GM19463 (cell line): ENCODE results near the gene CUTC.
"Not testable (repeated sequence)": the region's sequence is repeated elsewhere in the genome, so short reads cannot be mapped to it uniquely, and the experiment has no call there.

Experiments used
- ATAC-seq: cut with Tn5 transposase; IDR thresholded peaks from one replicate; pipeline ENCODE4 v1.9.1; 2021; ENCODE audit warnings: mild to moderate bottlenecking, moderate library complexity; ENCODE audit not compliant: unreplicated experiment

Gene CUTC

GRCh38 chr10:99742254-99742653 is 10.2 kb downstream of the CUTC start:
- no peak for ATAC-seq

GRCh38 chr10:99742701-99743100 is 10.7 kb downstream of the CUTC start:
- ATAC-seq, result no peak

GRCh38 chr10:99743841-99744240 is 11.8 kb downstream of the CUTC start:
- ATAC-seq, result no peak

GRCh38 chr10:99746166-99746565 is 14.1 kb downstream of the CUTC start:
- ATAC-seq, result not testable (repeated sequence)

- no peak for ATAC-seq
Observed at GRCh38 chr10:99748823-99749451, 16.9 kb downstream of the CUTC start.

- no peak for ATAC-seq
Observed at GRCh38 chr10:99750641-99751040, 18.6 kb downstream of the CUTC start.

- ATAC-seq, result no peak
Observed at GRCh38 chr10:99754670-99755069, 22.6 kb downstream of the CUTC start.

GRCh38 chr10:99756159-99756558 is 24.1 kb downstream of the CUTC start:
- ATAC-seq, result no peak

GRCh38 chr10:99758211-99758891 is 26.3 kb downstream of the CUTC start:
- no peak for ATAC-seq

GRCh38 chr10:99760321-99760720 is 28.3 kb downstream of the CUTC start:
- no peak for ATAC-seq

GRCh38 chr10:99761365-99761764 is 29.3 kb downstream of the CUTC start:
- no peak for ATAC-seq

- no peak for ATAC-seq
Observed at GRCh38 chr10:99765672-99766301, 33.8 kb downstream of the CUTC start.

GRCh38 chr10:99766302-99766681 is 34.3 kb downstream of the CUTC start:
- peak; percentile 79 for ATAC-seq

- no peak for ATAC-seq
Observed at GRCh38 chr10:99767901-99768300, 35.9 kb downstream of the CUTC start.

- ATAC-seq, result no peak
Observed at GRCh38 chr10:99768556-99768955, 36.5 kb downstream of the CUTC start.

- ATAC-seq, result no peak
Observed at GRCh38 chr10:99769706-99770105, 37.7 kb downstream of the CUTC start.

GRCh38 chr10:99770408-99771045 is 38.5 kb downstream of the CUTC start:
- no peak for ATAC-seq

GRCh38 chr10:99775850-99776249 is 43.8 kb downstream of the CUTC start:
- ATAC-seq, result no peak

GRCh38 chr10:99777918-99778714 is 46.1 kb downstream of the CUTC start:
- ATAC-seq, result no peak

- no peak for ATAC-seq
Observed at GRCh38 chr10:99779335-99779734, 47.3 kb downstream of the CUTC start.
